HUES64 (cell line): ENCODE measurements around the gene ARHGEF11.

Experiments used
- H3K27ac ChIP-seq: 2 replicates; pipeline ENCODE4 v1.7.0; 2013; ENCODE audit warnings: low read depth, low read length, inconsistent platforms
- H3K27me3 ChIP-seq: 2 replicates; pipeline ENCODE4 v1.6.1; 2013; ENCODE audit warnings: mild to moderate bottlenecking, low read length; ENCODE audit not compliant: insufficient read depth
- H3K36me3 ChIP-seq: 2 replicates; pipeline ENCODE4 v1.6.1; 2013; ENCODE audit warnings: mild to moderate bottlenecking, low read length; ENCODE audit not compliant: insufficient read depth
- H3K4me1 ChIP-seq: 2 replicates; pipeline ENCODE4 v1.6.1; 2013; ENCODE audit warnings: mild to moderate bottlenecking, low read length, moderate library complexity; ENCODE audit not compliant: insufficient read depth
- H3K4me3 ChIP-seq: 2 replicates; pipeline ENCODE4 v1.5.1; 2013; ENCODE audit warnings: mild to moderate bottlenecking, low read length, moderate library complexity
- H3K9ac ChIP-seq: 2 replicates; pipeline ENCODE4 v1.6.1; 2013; ENCODE audit warnings: mild to moderate bottlenecking, low read depth, low read length
- H3K9me3 ChIP-seq: 2 replicates; pipeline ENCODE4 v1.6.1; 2013; ENCODE audit warnings: low read depth, low read length; ENCODE audit not compliant: insufficient read depth
- WGBS: fragments of 150-250, 120-280 bp; methylation state at CpG from one replicate; pipeline ENCODE4 v1.1.7; 2013; ENCODE audit warnings: missing lambda C conversion rate; 5-methylcytosine and 5-hydroxymethylcytosine counted together

Gene ARHGEF11

GRCh38 chr1:157025856-157026255 is 19.7 kb downstream of the ARHGEF11 start:
- Histone ChIP-seq H3K9ac (no peak overlapping the region), H3K36me3 (no peaks in the 10 kb centered on the region), H3K4me1 (0 out of 2 replicates have a peak, but pooled peaks cover 6% of the 10 kb centered on the region), H3K4me3 (no peak overlapping the region), H3K27ac (no peak overlapping the region), H3K27me3 (no peaks in the 10 kb centered on the region), H3K9me3 (peaks cover 11% of the 10 kb centered on the region; the same call in 1 of the 2 replicates)
- WGBS = 90% methylated on average over 2 of the region's 2 CpGs

GRCh38 chr1:157025385-157025784 is 20.2 kb downstream of the ARHGEF11 start:
- Histone ChIP-seq H3K9ac (no peak overlapping the region), H3K36me3 (peaks cover 1% of the 10 kb centered on the region; the same call in 1 of the 2 replicates), H3K9me3 (peaks cover 11% of the 10 kb centered on the region; the same call in 1 of the 2 replicates), H3K27ac (no peak overlapping the region), H3K27me3 (no peaks in the 10 kb centered on the region), H3K4me3 (no peak overlapping the region), H3K4me1 (0 out of 2 replicates have a peak, but pooled peaks cover 6% of the 10 kb centered on the region)
- 93% methylated on average over 3 of the region's 3 CpGs for WGBS

- Histone ChIP-seq H3K36me3 (peaks cover 4% of the 10 kb centered on the region; the same call in 1 of the 2 replicates), H3K4me1 (0 out of 2 replicates have a peak, but pooled peaks cover 6% of the 10 kb centered on the region), H3K27me3 (no peaks in the 10 kb centered on the region), H3K9me3 (peaks cover 11% of the 10 kb centered on the region; the same call in 1 of the 2 replicates), H3K4me3 (no peak overlapping the region), H3K9ac (no peak overlapping the region), H3K27ac (no peak overlapping the region)
- 100% methylated on average over 1 of the region's 1 CpG for WGBS
Measured at GRCh38 chr1:157021688-157022087, 23.9 kb downstream of the ARHGEF11 start.

GRCh38 chr1:157019457-157019856 is 26.1 kb downstream of the ARHGEF11 start:
- Histone ChIP-seq H3K27ac (no peak overlapping the region), H3K4me3 (no peak overlapping the region), H3K4me1 (no peaks in the 10 kb centered on the region), H3K36me3 (peaks cover 4% of the 10 kb centered on the region; the same call in 1 of the 2 replicates), H3K9ac (no peak overlapping the region), H3K27me3 (no peaks in the 10 kb centered on the region), H3K9me3 (peaks cover 11% of the 10 kb centered on the region; the same call in 1 of the 2 replicates)

- Histone ChIP-seq H3K36me3 (no peaks in the 10 kb centered on the region), H3K27me3 (no peaks in the 10 kb centered on the region), H3K4me3 (no peak overlapping the region), H3K4me1 (0 out of 2 replicates have a peak, but pooled peaks cover 3% of the 10 kb centered on the region), H3K27ac (no peak overlapping the region), H3K9ac (no peak overlapping the region), H3K9me3 (no peaks in the 10 kb centered on the region)
- WGBS = 96% methylated on average over 3 of the region's 3 CpGs
Measured at GRCh38 chr1:157011845-157012244, 33.7 kb downstream of the ARHGEF11 start.

GRCh38 chr1:157008502-157008901 is 37.0 kb downstream of the ARHGEF11 start:
- Histone ChIP-seq H3K4me1 (peaks cover 23% of the 10 kb centered on the region), H3K27me3 (no peaks in the 10 kb centered on the region), H3K36me3 (no peaks in the 10 kb centered on the region), H3K4me3 (no peak overlapping the region), H3K9me3 (no peaks in the 10 kb centered on the region), H3K27ac (no peak overlapping the region), H3K9ac (no peak overlapping the region)
- 90% methylated on average over 1 of the region's 1 CpG for WGBS

GRCh38 chr1:157007306-157007705 is 38.2 kb downstream of the ARHGEF11 start:
- Histone ChIP-seq H3K27me3 (no peaks in the 10 kb centered on the region), H3K4me3 (no peak overlapping the region), H3K9me3 (no peaks in the 10 kb centered on the region), H3K9ac (no peak overlapping the region), H3K27ac (no peak overlapping the region), H3K36me3 (no peaks in the 10 kb centered on the region), H3K4me1 (peaks cover 35% of the 10 kb centered on the region)
- WGBS = 77% methylated on average over 5 of the region's 5 CpGs

GRCh38 chr1:157006676-157007075 is 38.9 kb downstream of the ARHGEF11 start:
- H3K27me3 ChIP-seq = no peaks in the 10 kb centered on the region
- no peak overlapping the region for H3K27ac ChIP-seq
- no peaks in the 10 kb centered on the region for H3K9me3 ChIP-seq
- no peak overlapping the region for H3K9ac ChIP-seq
- WGBS = 92% methylated on average over 1 of the region's 2 CpGs
- no peak overlapping the region for H3K4me3 ChIP-seq
- no peaks in the 10 kb centered on the region for H3K36me3 ChIP-seq
- peaks cover 37% of the 10 kb centered on the region for H3K4me1 ChIP-seq

- 94% methylated on average over 1 of the region's 2 CpGs for whole genome bisulfite sequencing
- Histone ChIP-seq H3K27me3 (no peaks in the 10 kb centered on the region), H3K27ac (no peak overlapping the region), H3K4me3 (no peak overlapping the region), H3K4me1 (peaks cover 37% of the 10 kb centered on the region), H3K36me3 (no peaks in the 10 kb centered on the region), H3K9ac (no peak overlapping the region), H3K9me3 (no peaks in the 10 kb centered on the region)
Measured at GRCh38 chr1:157005965-157006364, 39.6 kb downstream of the ARHGEF11 start.

- WGBS = 81% methylated on average over 2 of the region's 3 CpGs
- no peak overlapping the region for H3K27ac ChIP-seq
Measured at GRCh38 chr1:157004806-157005205, 40.7 kb downstream of the ARHGEF11 start.

GRCh38 chr1:157004327-157004726 is 41.2 kb downstream of the ARHGEF11 start:
- Histone ChIP-seq H3K27me3 (no peaks in the 10 kb centered on the region), H3K36me3 (no peaks in the 10 kb centered on the region), H3K9ac (no peak overlapping the region), H3K9me3 (no peaks in the 10 kb centered on the region), H3K27ac (no peak overlapping the region), H3K4me3 (no peak overlapping the region), H3K4me1 (peaks cover 37% of the 10 kb centered on the region)
- WGBS = 66% methylated on average over 3 of the region's 4 CpGs

More at GRCh38 chr1:157004806-157005205, 40.7 kb downstream of the ARHGEF11 start:
- Histone ChIP-seq H3K36me3 (no peaks in the 10 kb centered on the region), H3K4me1 (peaks cover 37% of the 10 kb centered on the region), H3K9ac (no peak overlapping the region), H3K9me3 (no peaks in the 10 kb centered on the region), H3K27me3 (no peaks in the 10 kb centered on the region), H3K4me3 (no peak overlapping the region)

GRCh38 chr1:157001304-157001703 is 44.2 kb downstream of the ARHGEF11 start:
- H3K9me3 ChIP-seq = no peaks in the 10 kb centered on the region
- no peak overlapping the region for H3K27ac ChIP-seq
- no peak overlapping the region for H3K4me3 ChIP-seq
- H3K9ac ChIP-seq = no peak overlapping the region
- no peaks in the 10 kb centered on the region for H3K27me3 ChIP-seq
- H3K4me1 ChIP-seq = peaks cover 44% of the 10 kb centered on the region
- no peaks in the 10 kb centered on the region for H3K36me3 ChIP-seq
- WGBS = 96% methylated on average over 1 of the region's 1 CpG
